HG03432 (cell line): ENCODE results near the gene PPWD1.
"Not testable (repeated sequence)": the region's sequence is repeated elsewhere in the genome, so short reads cannot be mapped to it uniquely, and the experiment has no call there.

Experiments used
- ATAC-seq: cut with Tn5 transposase; IDR thresholded peaks from one replicate; pipeline ENCODE4 v1.9.1; 2021; ENCODE audit warnings: mild to moderate bottlenecking, moderate library complexity; ENCODE audit not compliant: unreplicated experiment

The PPWD1 gene

DNA sequence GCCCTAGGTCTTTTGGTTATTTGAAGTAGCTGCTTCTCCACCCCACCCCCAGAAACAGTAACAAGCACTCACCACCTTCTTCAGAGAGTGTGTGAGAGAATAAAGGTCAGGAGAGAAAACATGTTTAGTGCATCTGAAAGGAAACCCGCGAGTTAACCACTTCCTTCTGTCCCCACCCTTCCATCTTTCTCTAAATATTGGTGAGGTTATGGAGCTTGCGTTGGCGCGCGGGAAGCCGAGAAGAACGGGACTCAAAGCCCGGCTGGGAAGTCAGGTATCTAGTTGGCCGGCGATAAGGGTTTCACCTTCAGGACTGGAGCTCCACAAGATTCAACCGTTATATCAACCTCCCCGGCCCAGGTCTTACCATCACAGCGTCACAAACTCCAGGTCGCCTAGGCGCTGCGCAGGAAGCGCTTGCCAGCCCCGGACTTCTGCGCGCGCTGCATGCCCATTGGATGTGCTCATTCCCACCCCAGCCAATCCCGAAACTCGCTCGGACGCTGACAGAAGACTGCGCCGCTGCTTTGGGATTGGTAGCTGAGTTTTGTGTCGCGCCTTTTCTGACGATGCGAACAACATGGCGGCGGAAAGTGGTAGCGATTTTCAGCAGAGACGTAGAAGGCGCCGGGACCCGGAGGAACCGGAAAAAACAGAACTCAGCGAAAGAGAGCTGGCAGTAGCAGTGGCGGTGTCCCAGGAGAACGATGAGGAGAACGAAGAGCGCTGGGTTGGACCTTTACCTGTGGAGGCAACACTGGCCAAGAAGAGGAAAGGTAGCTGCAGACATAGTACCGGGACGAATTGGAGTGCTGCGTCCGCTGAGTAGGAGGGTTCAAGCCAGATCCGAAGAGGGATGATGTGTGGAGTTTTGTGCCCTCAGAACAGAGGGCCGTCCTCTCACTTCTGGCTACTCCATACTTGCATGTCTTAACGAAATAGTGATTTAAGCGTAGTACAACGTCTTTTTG, at the start of gene PPWD1, which contains the start of gene CENPK:
TSS of gene PPWD1 (plus strand) at position 566 of the 971 bp plus-strand sequence. CDS start at position 581, 15 bp downstream.
TSS of gene CENPK (minus strand) at position 438 of the 971 bp plus-strand sequence. CDS start 8,261 bp downstream, outside the sequence.
- ATAC-seq: peak; percentile 100

DNA sequence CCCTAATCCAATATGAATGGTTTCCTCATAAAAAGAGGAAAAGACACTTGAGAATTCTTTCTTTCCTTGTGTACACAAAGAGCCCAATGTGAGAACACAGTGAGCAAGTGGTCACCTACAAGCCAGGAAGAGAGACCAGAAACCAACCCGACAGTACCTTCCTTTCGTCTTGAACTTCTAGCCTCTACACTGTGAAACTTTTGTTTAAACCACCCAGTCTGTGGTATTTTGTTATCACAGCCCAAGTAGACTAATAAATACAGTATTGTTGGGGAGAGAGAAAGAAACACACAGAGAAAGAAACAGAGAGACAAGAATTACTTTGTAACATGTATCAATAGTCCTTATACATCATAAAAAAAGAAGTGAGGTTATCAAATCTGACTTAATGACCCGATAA, 37.4 kb upstream of the PPWD1 start:
- ATAC-seq: no peak

DNA sequence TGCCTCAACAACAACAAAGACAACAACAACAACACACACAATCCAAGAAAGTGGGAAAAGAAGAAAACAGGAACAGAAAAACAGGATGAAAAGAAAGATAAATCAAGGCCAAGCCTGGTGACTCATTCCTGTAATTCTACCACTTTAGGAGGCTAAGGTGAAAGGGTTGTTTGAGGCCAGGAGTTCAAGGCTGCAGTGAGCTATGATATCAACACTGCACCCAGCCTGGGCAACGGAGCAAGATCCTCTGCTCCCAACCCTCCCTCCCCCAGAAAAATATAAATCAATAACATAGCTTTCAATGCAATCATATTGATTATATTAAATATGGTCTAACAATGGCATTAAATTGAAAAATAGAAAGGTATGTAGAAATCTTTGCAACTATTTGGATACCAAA, 32.2 kb upstream of the PPWD1 start:
- ATAC-seq: no peak

DNA sequence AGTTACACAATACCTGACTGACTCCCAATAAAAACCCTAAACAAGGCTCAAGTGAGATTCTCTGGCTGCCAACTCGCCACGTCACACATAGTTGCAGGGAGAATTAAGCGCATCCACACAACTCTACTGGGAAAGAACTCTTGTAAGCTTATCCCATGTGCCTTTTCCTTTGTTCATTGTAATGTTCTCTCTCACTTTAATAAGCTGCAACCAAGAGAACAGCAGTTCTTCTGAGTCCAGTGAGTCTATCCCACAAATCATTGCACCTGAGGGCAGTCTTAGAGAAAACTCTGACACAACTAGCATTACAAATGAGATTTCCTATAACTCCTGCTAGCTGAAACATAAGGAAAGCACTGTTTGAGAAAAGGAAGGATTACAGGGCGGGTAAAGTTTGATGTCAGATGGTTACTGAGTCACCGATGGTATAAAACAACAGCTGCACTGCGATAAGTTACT, 27.5 kb upstream of the PPWD1 start:
- ATAC-seq: no peak

DNA sequence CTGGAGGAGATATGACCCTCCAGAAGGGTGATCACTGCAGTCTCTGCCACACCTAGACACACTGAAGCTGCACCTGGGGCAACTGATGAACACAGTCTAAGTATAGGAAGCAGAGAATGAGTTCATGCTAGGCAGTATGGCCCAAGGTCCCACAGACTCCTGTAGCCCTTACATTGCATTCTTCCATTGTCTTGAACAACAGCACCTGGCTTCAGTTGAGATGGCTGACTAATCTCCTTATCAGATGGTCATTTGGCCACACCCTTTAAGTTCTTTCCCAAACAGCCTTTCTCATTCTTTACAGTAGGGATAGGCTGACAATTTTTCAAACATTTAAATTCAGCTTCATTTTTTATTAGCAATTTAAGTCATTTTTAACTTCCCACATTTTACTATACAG, 23.3 kb upstream of the PPWD1 start:
- no peak for ATAC-seq

DNA sequence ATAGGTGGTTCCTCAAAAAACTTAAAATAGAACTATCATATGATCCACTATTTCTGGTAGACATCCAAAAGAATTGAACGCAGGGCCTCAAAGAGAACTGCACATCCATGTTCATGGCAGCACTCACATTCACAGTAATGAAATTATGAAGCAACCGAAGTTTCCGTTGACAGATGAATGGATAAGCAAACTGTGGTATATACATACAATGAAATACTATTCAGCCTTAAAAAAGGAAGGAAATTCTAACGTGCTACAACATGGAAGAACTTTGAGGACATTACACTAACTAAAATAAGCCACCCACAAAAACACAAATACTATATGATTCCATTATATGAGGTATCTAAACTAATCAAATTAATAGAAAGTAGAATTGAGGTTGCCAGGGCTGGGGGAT, 18.6 kb upstream of the PPWD1 start:
- no peak for ATAC-seq

DNA sequence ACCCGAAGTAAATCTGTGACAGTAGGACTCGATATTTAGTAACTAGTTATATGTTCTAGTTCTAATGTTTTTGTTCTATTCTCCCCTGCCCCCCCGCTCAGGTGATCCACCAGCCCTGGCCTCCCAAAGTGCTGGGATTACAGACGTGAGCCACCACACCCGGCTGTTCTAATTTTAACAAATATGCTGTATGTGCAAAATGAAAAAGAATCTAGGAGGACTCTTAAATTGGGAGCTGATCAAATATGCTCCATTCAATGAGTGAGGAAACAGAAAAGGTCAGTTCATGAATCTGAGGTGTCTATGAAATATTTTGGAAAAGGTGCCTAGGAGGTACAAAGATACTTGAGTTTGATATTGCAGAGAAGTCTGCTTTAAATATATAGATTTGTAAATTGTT, 17.0 kb upstream of the PPWD1 start:
- no peak for ATAC-seq

DNA sequence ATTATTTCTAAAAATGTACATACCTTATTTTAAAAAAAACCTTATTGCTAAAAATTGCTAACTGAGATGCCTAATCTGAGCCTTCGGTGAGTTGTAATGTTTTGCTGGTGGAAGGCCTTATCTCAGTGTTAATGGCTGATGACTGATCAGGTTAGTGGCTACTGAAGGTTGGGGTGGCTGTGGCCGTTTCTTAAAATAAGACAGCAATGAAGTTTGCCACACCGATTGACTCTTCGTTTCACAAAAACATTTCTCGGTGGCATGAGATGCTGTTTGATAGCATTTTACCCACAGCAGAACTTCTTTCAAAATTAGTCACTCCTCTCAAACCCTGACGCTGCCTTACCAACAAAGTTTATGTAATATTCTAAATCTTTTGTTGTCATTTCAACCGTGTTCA, 14.8 kb upstream of the PPWD1 start:
- no peak for ATAC-seq

DNA sequence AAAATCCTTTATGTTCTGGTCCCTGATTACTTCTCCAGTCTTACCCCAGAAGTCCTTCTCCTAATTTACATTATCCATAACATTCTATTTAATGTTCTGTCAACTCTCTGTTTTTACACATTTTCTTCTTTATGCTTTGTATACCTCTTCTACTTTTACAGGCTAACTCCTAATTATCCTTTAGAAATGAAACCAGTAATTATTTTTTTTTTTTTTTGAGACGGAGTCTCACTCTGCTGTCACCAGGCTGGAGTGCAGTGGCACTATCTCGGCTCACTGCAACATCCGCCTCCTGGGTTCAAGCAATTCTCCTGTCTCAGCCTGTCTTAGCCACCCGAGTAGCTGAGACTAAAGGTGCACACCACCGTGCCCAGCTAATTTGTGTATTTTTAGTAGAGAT, 9.2 kb upstream of the PPWD1 start:
- no peak for ATAC-seq

DNA sequence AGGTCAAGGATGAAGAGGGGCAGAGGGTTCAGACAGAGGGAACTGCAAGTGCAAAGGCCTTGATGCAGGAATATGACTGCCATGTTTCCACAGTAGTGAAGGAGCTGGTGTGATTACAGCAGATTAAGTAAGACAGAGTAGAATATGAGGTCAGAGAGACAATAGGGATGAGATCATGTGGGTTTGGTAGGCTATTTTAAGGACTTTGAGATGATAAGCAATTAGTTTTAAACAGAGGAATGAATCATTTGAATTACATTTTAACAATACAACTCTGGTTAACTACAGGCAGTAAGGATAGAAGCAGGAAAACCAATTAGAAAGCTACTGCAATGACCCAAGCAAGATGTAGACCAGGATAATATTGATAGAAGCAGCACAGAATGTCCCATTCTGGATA, 7.8 kb upstream of the PPWD1 start:
- no peak for ATAC-seq

DNA sequence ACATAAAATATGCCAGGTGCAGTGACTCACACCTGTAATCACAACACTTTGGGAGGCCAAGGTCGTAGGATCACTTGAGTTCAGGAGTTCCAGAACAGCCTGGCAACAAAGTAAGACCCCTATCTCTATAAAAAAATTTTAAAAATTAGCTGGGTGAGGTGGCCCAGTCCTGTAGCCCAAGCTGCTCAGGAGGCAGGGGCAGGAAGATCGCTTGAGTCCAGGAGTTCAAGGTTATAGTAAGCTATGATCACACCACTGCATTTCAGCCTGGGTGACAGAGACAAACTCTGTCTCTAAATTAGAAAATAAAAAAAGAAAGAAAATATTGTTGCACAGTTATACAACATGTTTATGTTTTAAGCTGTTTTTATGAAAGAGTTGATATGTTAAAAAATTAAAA, 6.9 kb upstream of the PPWD1 start:
- ATAC-seq: no peak

DNA sequence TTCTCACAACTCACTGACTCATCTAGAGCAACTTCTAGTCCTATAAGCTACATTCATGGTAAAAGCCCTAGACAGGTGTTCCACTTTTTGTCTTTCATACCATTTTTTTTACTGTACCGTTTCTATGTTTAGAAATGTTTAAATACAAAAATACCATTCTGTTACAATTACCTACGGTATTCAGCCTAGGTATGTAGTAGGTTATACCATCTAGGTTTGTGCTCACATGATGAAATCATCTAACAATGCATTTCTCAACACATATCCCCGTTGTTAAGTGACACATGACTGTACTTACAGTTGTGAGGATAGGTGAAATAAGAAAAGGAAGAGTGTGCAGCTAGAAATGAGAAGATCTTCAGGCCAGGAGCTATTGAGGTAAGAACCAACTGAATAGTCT, 6.4 kb upstream of the PPWD1 start:
- ATAC-seq: no peak

DNA sequence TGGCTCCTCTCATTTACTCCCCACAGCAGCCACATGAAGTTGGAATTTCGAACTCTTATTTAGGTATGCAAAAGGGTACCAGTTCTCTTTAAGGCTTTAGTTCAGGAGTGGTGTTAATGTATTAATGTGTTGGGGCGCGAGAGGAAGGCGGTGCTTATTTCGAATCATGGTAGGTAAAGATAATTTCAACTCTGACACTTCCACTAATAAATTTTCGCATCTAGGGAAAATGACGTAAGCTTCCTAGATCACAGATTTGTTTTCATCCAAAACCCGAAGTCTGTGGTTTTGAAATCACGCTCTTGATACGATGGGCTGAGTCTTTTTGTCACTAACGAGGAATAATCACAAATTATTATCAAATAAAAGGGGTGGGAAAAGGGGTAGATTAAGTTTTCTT, 681 bp downstream of the PPWD1 start:
- ATAC-seq: no peak

DNA sequence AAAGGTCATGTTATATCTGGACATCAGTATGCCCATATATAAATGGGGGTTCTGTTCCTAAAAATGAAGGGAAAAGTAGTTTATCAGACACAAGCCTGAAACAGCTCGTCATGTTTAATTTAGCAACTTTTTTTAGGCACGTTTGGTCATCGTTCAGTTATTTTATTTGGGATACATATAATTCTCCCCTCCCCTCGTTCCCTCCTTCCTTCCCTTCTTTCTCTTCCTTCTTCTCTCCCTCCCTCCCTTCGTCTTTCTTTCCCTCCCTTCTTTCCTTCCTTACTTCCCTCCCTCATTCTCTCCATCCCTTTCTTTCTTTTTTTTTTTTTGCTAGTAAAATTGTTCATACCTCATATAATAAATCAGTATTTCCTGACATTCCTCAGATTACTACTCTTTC, 3.4 kb downstream of the PPWD1 start:
- ATAC-seq: no peak

DNA sequence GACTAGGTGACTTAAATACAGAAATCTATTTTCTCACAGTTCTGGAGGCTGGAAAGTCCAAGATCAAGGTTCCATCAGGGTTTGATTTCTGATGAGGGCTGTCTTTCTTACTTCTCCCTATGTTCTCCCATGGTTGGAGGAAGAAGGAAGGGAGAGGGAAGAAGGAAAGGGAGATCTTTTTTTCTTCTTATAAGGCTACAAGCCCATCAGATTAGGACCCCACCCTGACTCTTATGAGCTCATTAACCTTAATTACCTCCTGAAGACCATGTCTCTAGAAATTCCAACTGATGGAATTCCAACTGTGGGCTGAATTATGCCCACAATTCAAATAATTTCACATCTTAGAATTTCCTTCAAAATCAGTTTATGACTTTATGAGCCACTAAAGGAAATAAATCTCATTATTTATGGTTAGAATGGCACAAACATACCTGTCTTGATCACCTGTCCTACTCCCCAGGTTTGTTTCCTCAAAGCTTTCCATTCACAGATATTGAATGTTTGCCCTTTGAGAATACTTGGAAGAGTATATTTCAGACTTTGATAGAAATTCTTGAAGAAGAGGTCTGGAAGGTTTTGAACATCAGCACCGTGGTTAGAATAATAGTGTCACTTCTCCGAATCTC, 7.6 kb downstream of the PPWD1 start:
- ATAC-seq: no peak

DNA sequence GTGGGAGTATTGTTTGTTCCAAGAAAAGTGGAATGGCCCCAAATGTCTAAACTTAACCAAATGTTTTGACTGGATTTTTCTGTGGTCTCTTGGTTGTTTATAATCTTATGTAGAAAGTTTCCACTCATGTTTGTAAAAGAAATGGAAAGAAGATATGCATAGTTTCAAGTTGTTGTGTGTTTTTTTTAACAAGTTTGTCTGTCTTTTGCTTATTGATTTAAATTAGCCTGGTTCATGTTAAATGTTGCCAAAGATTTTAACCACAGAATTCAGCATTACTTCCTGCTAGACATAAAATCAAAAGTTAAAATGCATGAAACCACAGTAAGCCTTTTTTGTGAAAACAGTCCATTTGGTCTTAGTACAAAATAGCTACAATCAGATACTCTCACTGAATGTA, 14.0 kb downstream of the PPWD1 start:
- ATAC-seq: no peak

DNA sequence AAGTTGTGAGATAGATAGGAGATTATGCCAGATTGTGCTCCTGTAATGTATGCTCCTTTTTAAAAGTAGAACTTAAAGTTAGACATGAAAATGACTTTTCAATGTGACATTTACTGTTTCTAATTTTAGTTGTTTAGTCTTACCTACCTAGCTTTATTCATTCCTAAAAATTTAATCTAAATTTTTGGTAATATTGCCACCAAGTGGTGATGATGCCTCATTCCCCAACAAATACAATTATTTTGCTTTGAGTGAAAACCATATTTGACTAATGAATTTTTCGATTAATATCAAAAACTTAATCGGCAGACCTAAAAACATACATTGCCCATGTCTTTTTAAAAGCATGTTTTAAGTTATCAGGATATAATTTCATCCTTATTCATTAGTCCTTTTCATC, 25.6 kb downstream of the PPWD1 start:
- ATAC-seq: no peak

DNA sequence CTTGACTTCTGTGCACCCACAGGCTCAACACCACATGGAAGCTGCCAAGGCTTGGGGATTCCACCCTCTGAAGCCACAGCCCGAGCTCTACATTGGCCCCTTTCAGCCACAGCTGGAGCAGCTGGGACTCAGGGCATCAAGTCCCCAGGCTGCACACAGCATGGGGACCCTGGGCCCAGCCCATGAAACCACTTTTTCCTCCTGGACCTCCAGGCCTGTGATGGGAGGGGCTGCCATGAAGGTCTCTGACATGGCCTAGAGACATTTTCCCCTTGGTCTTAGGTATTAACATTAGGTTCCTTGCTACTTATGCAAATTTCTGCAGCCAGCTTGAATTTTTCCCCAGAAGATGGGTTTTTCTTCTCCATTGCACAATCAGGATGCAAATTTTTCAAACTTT, 38.7 kb downstream of the PPWD1 start:
- ATAC-seq: not testable (repeated sequence)

DNA sequence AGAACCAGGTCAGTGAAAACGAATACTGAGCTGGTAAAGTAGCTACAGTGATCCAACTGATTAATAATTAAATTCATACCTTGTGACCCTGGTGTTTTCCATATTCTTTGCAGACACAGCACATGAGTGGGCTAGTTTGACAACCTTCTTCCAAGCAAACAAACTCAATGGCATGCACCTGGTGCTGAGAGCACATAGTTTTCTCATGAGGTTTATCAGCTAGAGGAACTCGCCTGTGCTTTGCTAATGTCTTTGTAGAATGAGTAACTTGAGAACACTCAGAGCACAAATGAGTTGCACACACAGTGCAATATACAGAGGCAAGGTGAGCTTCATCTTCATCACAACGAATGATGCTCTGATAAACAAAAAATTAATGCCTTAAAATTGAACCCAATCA, 48.4 kb downstream of the PPWD1 start:
- ATAC-seq: no peak

DNA sequence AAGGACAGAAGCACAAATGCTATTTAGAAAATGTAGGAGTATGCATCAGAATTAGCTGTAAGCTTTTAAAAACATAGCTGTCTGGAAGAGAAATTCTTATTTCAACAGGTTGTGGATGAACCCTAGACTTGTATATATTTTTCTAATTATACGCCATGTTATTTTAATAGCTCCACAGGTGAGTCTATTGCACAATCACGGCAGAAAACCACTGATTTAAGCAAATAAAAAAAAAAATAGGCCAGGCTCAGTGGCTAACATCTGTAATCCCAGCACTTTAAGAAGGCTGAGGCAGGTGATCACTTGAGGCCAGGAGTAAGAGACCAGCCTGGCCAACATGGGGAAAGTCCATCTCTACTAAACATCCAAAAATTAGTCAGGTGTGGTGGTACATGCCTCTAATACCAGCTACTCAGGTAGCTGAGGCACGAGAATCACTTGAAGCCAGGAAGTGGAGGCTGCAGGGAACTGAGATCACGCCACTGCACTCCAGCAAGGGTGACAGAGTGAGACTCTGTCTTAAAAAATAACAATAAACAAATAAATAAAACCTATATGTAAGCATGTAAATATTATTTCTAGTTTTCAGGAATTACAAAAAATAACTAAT, 49.3 kb downstream of the PPWD1 start:
- no peak for ATAC-seq

DNA sequence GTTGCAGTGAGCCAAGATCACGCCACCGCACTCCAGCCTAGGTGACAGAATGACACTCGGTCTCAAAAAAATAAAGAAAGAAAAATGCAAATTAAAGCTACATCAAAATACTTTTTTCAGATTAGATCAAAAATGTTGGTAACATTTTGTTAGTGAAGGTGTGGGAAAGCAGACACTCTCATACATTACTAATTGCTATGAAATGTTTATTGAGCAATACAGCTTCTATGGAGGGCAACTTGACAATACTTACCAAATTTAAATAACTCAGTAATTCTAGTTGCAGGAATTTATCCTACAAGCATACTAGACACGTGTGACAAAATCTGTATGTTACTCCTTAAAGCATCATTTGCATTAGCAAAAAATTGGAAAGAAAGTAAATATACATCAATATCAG, 56.9 kb downstream of the PPWD1 start:
- no peak for ATAC-seq

DNA sequence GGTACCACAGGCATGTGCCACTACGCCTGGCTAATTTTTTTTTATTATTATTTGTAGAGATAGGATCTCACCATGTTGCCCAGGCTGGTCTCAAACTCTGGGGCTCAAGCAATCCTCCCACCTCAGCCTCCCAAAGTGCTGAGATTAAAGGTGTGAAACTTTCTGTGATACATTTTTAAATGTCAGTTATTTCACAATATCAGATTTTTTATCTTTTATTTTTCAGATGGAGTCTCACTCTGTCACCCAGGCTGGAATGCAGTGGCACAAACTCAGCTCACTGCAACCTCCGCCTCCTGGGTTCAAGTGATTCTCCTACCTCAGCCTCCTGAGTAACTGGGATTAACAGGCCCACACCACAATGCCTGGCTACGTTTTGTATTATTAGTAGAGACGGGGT, 58.9 kb downstream of the PPWD1 start:
- not testable (repeated sequence) for ATAC-seq
